GM21529 (cell line): ENCODE data around the gene SLC39A9.
"Not testable (repeated sequence)": the region's sequence is repeated elsewhere in the genome, so short reads cannot be mapped to it uniquely, and the experiment has no call there.

ENCODE experiments used
- ATAC-seq: cut with Tn5 transposase; IDR thresholded peaks from one replicate; pipeline ENCODE4 v1.9.1; 2021; ENCODE audit not compliant: unreplicated experiment

SLC39A9 gene

GRCh38 chr14:69366761-69367160, 31.7 kb upstream of the SLC39A9 start:
- ATAC-seq: no peak

GRCh38 chr14:69368381-69368780, 30.1 kb upstream of the SLC39A9 start:
- no peak for ATAC-seq

- no peak for ATAC-seq
Measured at GRCh38 chr14:69370061-69370460, 28.4 kb upstream of the SLC39A9 start.

- no peak for ATAC-seq
Measured at GRCh38 chr14:69372146-69372545, 26.3 kb upstream of the SLC39A9 start.

- no peak for ATAC-seq
Measured at GRCh38 chr14:69373104-69373503, 25.4 kb upstream of the SLC39A9 start.

- no peak for ATAC-seq
Measured at GRCh38 chr14:69374235-69374634, 24.3 kb upstream of the SLC39A9 start.

GRCh38 chr14:69375182-69375581, 23.3 kb upstream of the SLC39A9 start:
- ATAC-seq: no peak

- no peak for ATAC-seq
Measured at GRCh38 chr14:69375722-69376121, 22.8 kb upstream of the SLC39A9 start.

GRCh38 chr14:69376439-69376838, 22.1 kb upstream of the SLC39A9 start:
- no peak for ATAC-seq

- ATAC-seq: no peak
Measured at GRCh38 chr14:69378274-69378673, 20.2 kb upstream of the SLC39A9 start.

GRCh38 chr14:69387311-69387710, 11.2 kb upstream of the SLC39A9 start:
- ATAC-seq: no peak

GRCh38 chr14:69391400-69391799, 7.1 kb upstream of the SLC39A9 start:
- not testable (repeated sequence) for ATAC-seq

- no peak for ATAC-seq
Measured at GRCh38 chr14:69392481-69392880, 6.0 kb upstream of the SLC39A9 start.

- ATAC-seq: no peak
Measured at GRCh38 chr14:69395929-69396328, 2.6 kb upstream of the SLC39A9 start.

GRCh38 chr14:69398818-69399210, 322 bp downstream of the SLC39A9 start:
- ATAC-seq: peak; percentile 7

GRCh38 chr14:69399750-69400149, 1.3 kb downstream of the SLC39A9 start:
- no peak for ATAC-seq

GRCh38 chr14:69400154-69400553, 1.7 kb downstream of the SLC39A9 start:
- no peak for ATAC-seq

- no peak for ATAC-seq
Measured at GRCh38 chr14:69401841-69402240, 3.3 kb downstream of the SLC39A9 start.

- ATAC-seq: no peak
Measured at GRCh38 chr14:69404478-69404877, 6.0 kb downstream of the SLC39A9 start.

GRCh38 chr14:69404883-69405282, 6.4 kb downstream of the SLC39A9 start:
- no peak for ATAC-seq

- ATAC-seq: no peak
Measured at GRCh38 chr14:69405762-69406161, 7.3 kb downstream of the SLC39A9 start.

GRCh38 chr14:69408331-69408960, 10.0 kb downstream of the SLC39A9 start:
- no peak for ATAC-seq

- no peak for ATAC-seq
Measured at GRCh38 chr14:69413483-69413882, 15.0 kb downstream of the SLC39A9 start.
